EL (cell line): ENCODE measurements around the gene TBC1D1.
A peak's percentile ranks its signal among the peaks of the same experiment; 100 is the strongest.

Experiments used
- DNase-seq: peaks from one replicate; pipeline ENCODE4 v3.0.0-alpha.2; 2016

The TBC1D1 gene

DNA sequence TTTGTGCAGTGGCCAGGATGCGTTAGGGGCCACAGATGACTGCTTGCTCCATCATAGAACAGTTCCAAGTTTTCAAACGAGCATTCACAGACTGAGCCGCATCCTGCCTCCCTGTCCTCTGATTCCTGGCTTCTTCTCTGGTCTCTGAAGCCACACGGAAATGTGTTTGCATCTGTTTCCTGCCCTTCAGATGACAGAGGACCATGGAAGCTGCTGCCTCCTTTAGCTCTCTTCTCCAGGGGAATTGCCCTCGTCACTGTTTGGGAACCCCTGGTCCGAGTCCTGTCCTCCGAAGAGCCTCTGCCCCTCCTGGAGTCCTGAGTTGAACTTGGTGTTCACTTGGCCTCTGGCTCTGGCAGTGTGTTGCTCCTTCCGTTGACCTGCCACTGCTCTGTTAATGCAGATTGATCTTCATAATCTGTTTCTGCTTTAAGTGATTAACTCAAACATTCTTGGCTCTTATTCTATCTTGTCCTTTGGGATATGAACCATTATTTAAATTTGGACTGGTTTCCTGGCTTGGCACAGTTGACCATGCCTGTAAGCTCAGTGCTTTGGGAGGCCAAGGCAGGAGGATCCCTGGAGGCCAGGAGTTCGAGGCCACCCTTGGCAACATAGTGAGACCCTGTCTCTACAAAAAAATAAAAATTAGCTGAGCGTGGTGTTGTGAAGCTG is 165.3 kb downstream of the TBC1D1 start:
- no peak for DNase-seq

DNA sequence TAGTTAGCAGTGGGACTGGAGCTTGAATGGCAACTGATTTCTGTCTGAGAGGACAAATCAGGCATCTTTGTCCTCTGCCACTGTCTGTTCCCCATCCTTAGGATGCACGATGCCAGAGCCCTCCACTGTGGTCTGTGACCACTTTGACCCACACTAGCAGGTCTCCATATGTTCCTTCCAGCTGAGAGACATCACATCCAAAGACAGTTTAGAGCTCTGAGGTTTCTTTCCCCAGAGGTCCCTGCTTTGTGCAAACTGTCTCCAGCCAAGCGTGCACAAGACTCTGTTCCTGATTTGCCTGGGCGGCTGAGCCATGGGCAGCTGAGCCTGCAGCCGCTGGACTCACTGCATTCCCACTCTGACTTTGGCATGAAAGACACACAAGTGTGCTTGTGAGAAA is 167.3 kb downstream of the TBC1D1 start:
- no peak for DNase-seq

DNA sequence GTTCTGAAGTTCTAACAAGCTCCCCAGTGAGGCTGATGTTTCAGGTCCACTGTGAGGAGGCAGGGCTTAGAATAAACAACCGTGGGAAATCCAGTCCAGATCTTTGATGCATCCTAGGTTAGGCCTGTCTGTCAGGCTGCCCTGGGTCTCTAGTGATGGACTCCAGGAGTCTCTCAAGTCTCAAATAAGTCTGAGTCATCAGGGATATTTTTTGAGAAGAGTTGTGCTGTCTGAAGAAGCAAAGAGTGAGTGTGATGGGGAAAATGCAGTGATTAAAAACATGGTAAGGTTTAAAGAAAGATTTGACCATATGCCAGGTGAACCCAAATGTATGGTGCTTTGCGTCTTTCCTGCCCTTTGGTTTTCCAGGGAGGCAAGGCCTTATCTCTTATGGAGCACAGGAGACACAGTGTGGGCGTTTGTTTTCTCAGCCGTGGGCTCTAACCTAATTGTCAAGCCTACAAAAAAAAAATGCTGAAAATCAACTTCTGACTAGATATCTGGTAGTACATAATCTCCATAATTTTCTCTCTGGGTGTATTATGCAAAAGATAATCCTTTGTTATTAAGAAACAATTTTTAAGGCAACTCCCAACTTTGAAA is 170.0 kb downstream of the TBC1D1 start:
- peak; percentile 12 for DNase-seq

- peak; percentile 73 for DNase-seq
Measured at GRCh38 chr4:38062088-38062775, 171.3 kb downstream of the TBC1D1 start.

GRCh38 chr4:38062776-38063097 is 171.9 kb downstream of the TBC1D1 start:
- no peak for DNase-seq

GRCh38 chr4:38065176-38065575 is 174.3 kb downstream of the TBC1D1 start:
- DNase-seq = no peak

GRCh38 chr4:38065900-38066299 is 175.0 kb downstream of the TBC1D1 start:
- DNase-seq = no peak

- no peak for DNase-seq
Measured at GRCh38 chr4:38067499-38067898, 176.6 kb downstream of the TBC1D1 start.

DNA sequence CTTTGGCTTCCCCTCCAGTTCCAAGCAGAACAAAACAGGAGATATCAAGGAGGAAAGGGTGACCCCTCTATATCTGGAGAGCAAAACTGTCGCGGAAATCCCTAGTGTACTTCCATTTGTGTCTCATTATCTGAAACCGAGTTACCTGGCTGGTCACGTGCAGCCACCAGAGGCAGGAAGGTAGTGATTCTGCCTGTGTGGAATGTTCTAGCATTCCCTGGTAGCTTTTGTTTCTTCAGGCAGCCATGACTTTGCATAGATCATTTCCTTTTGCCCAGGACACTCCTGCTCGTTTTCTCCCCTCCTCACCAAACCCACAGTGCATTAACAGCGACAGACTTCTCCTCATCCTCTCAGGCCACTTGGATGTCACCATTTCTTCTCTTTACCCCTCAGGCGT is 177.2 kb downstream of the TBC1D1 start:
- DNase-seq = no peak

- peak; percentile 13 for DNase-seq
Measured at GRCh38 chr4:38069271-38069760, 178.4 kb downstream of the TBC1D1 start.

GRCh38 chr4:38071801-38072431 is 181.0 kb downstream of the TBC1D1 start:
- no peak for DNase-seq

- no peak for DNase-seq
Measured at GRCh38 chr4:38072578-38072977, 181.7 kb downstream of the TBC1D1 start.

GRCh38 chr4:38073596-38074234 is 182.8 kb downstream of the TBC1D1 start:
- no peak for DNase-seq

DNA sequence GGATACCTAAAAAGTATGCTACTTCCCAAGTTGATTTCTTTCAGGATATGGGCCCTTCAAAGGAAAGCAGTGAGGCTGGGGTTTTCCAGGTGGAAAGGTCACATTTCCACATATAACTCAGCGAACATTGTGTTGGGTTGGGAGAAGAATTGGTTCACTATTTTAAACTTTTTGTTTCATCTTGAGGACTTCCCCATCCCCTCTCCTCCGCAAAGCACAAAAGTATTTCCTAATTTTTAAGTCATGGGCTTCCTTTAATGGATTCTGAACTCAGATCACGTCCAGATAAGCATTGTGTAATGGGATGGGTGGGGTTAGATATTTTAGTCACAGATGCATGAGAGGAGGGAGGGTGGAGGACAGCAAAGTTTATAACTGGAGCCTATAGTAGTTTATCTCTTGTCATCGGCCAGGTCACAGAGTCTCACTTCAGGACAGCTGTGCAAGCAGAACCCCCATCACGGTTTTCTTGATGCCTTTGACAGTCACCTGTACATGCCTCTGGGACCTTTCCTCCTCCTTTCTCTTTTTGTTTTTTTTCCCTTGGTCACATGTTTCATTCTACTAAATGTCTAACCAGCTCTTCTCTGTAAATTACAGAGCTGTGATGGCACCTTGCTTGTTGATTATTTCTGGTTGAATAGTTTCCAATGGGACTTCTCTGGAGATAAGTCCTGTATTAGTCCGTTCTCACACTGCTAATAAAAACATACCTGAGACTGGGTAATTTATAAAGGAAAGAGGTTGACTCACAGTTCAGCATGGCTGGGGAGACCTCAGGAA is 184.7 kb downstream of the TBC1D1 start:
- DNase-seq = peak; percentile 66

GRCh38 chr4:38076153-38076669 is 185.3 kb downstream of the TBC1D1 start:
- no peak for DNase-seq

- DNase-seq = no peak
Measured at GRCh38 chr4:38077791-38078489, 187.1 kb downstream of the TBC1D1 start.

DNA sequence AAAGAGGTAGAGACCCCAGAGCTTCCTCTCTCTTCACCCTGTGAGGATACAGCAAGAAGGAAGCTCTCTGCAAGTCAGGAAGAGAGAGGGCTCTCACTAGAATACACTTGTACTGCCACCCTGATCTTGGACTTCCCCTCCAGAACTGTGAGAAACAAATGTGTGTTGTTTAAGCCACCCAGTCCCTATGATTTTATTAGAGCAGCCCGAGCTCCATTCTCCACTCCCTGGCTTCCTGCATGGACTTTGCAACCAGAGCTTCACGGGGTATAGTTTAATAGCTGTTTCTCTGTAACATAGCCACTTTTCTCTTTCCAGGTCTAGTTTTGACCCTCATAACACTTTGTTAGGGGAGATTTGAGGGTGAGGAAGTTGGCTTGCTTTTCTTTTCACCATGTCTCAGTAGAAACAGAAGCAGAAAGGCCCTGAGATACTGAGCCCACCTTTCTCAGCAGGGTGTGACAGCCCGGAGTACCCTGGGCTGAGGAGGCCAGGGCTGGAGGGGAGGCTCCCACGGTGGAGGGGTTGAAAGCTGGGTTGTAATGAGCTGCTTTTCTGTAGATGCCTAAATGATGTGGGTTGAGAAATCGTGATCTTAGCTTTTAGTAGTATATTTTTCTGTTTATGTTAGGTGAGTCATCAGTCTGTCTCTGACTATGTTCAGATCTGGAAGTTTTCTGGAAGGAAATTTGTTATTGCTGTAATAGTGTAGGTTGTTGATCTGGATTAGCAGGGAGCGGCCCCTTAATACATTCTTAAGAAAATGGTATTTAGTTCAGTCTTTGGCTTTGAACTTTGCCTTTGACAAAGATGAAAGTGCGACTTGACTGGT is 187.9 kb downstream of the TBC1D1 start:
- DNase-seq = peak; percentile 73

GRCh38 chr4:38080061-38080974 is 189.4 kb downstream of the TBC1D1 start:
- no peak for DNase-seq

GRCh38 chr4:38082021-38082420 is 191.1 kb downstream of the TBC1D1 start:
- DNase-seq = no peak
